Osteoblast (primary cell): ENCODE results near the gene CEP57. TPM values are rescaled to one million over a fixed set of nuclear protein-coding genes. Genes with fewer than 3 reads are reported as not detected.

Source experiments
- DNase-seq: peaks from one replicate; pipeline ENCODE4 v3.0.0; 2011; ENCODE audit warnings: low spot score, mixed read lengths; ENCODE audit not compliant: insufficient read length; ENCODE audit errors: missing footprints
- H2AFZ ChIP-seq: 2 replicates; pipeline ENCODE4 v1.6.0; 2011; ENCODE audit warnings: mild to moderate bottlenecking, low read length
- H3K27ac ChIP-seq: 2 replicates; pipeline ENCODE4 v1.5.1; 2011; ENCODE audit warnings: mild to moderate bottlenecking, low read depth, low read length, moderate library complexity
- H3K27me3 ChIP-seq: 2 replicates; pipeline ENCODE4 v1.6.0; 2012; ENCODE audit warnings: mild to moderate bottlenecking, control low read depth, inconsistent platforms, low read length, moderate library complexity; ENCODE audit not compliant: insufficient read depth
- H3K36me3 ChIP-seq: 2 replicates; pipeline ENCODE4 v1.5.1; 2011; ENCODE audit warnings: mild to moderate bottlenecking, low read length, control low read depth, moderate library complexity; ENCODE audit not compliant: insufficient read depth
- H3K4me1 ChIP-seq: 2 replicates; pipeline ENCODE4 v1.5.1; 2011; ENCODE audit warnings: mild to moderate bottlenecking, low read length, control low read depth, moderate library complexity; ENCODE audit not compliant: insufficient read depth
- H3K4me2 ChIP-seq: 2 replicates; pipeline ENCODE4 v1.6.0; 2011; ENCODE audit warnings: mild to moderate bottlenecking, low read length; ENCODE audit not compliant: insufficient read depth
- H3K4me3 ChIP-seq: fragments of 200-600 bp; sonication (generic); 3 replicates; pipeline ENCODE4 v1.5.1; 2012; ENCODE audit warnings: mild to moderate bottlenecking, low read length, inconsistent platforms; ENCODE audit not compliant: insufficient read depth
- H3K79me2 ChIP-seq: 2 replicates; pipeline ENCODE4 v1.6.0; 2012; ENCODE audit warnings: mild to moderate bottlenecking, low read length, control low read depth, inconsistent platforms; ENCODE audit not compliant: insufficient read depth
- H3K9me3 ChIP-seq: 2 replicates; pipeline ENCODE4 v1.5.1; 2011; ENCODE audit warnings: low read depth, low read length, control low read depth
- H4K20me1 ChIP-seq: 2 replicates; pipeline ENCODE4 v1.6.0; 2012; ENCODE audit warnings: mild to moderate bottlenecking, low read length, control low read depth; ENCODE audit not compliant: insufficient read depth
- total RNA-seq: library from RNA; depleted of rRNA; stranded (reverse); fragments of >200 nt; gene quantifications from 2 replicates; pipeline ENCODE4 v1.2.3, GENCODE V29; 2012
- TF ChIP-seq, protein P1 (sequence below): IDR thresholded peaks from 2 replicates; pipeline ENCODE4 v1.5.1; 2011; ENCODE audit warnings: mild to moderate bottlenecking, low read depth, low read length, moderate library complexity; ENCODE audit errors: extremely low read depth

Gene CEP57
- total RNA-seq, 1 donor = 42.7 TPM

DNA sequence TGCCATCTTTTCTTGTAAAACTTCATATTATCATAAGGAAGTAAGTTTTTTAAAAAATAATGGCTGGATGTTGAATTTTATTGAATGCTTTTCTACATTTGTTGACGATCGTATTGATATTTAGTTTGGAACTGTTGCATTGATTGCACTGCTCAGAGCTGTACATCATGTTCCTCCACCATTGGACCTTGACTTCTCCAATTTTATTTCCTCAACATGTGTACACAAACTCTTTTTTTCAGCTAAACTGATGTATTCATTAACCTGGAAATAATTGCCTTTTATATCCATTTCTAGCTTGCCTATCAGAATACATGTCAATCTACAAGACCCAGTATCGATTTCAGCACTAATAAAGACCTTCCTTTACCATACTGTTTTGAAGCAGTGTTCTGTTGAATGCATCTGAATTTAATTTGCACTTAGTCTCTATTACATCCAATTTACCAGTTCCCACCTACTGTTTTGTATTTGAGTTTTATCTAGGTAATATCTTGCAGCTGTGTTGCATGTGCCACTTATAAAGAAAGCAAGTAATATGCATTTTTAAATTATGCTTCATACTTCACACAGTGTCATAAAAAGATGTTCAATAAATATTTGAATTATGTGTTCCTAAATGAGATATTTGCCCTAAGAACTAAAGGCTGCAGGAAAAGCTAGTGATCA, 5.5 kb downstream of the CEP57 start:
- Histone ChIP-seq H4K20me1 (peaks cover 3% of the 10 kb centered on the region), H3K4me3 (no peak overlapping the region), H3K4me2 (no peak overlapping the region), H3K27ac (no peak overlapping the region), H3K79me2 (peaks cover 61% of the 10 kb centered on the region), H2AFZ (no peak overlapping the region), H3K9me3 (no peaks in the 10 kb centered on the region), H3K4me1 (peaks cover 8% of the 10 kb centered on the region), H3K36me3 (peaks cover 9% of the 10 kb centered on the region), H3K27me3 (no peaks in the 10 kb centered on the region)
- no peak for DNase-seq
- TF ChIP-seq, protein P1, sequence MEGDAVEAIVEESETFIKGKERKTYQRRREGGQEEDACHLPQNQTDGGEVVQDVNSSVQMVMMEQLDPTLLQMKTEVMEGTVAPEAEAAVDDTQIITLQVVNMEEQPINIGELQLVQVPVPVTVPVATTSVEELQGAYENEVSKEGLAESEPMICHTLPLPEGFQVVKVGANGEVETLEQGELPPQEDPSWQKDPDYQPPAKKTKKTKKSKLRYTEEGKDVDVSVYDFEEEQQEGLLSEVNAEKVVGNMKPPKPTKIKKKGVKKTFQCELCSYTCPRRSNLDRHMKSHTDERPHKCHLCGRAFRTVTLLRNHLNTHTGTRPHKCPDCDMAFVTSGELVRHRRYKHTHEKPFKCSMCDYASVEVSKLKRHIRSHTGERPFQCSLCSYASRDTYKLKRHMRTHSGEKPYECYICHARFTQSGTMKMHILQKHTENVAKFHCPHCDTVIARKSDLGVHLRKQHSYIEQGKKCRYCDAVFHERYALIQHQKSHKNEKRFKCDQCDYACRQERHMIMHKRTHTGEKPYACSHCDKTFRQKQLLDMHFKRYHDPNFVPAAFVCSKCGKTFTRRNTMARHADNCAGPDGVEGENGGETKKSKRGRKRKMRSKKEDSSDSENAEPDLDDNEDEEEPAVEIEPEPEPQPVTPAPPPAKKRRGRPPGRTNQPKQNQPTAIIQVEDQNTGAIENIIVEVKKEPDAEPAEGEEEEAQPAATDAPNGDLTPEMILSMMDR = no peak

DNA sequence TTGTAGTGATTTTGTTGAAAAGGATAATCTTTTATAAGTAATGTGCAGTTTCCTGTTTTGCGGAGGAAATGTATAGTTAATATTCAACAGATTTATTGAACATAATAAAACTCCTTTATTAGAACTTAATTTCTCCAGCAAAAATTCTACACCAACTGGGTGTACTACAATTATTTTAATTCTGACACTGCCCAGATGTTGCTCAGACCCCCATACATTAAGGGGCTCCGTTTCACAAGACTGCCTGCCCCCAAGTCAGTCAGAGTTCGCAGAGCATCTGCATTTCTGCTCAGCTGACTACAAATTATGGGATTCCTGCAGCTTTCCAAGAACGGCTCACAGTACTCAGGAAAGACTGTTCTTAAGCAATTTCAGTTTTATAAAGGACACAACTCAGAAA, 6.2 kb downstream of the CEP57 start:
- no peak overlapping the region for H3K27ac ChIP-seq
- H4K20me1 ChIP-seq = peaks cover 3% of the 10 kb centered on the region
- no peak for DNase-seq
- no peak overlapping the region for H3K4me2 ChIP-seq
- peaks cover 55% of the 10 kb centered on the region for H3K79me2 ChIP-seq
- no peak overlapping the region for H2AFZ ChIP-seq
- H3K4me3 ChIP-seq = no peak overlapping the region
- H3K9me3 ChIP-seq = no peaks in the 10 kb centered on the region
- peaks cover 9% of the 10 kb centered on the region for H3K36me3 ChIP-seq
- H3K4me1 ChIP-seq = peaks cover 4% of the 10 kb centered on the region
- TF ChIP-seq, protein P1 = no peak
- no peaks in the 10 kb centered on the region for H3K27me3 ChIP-seq

DNA sequence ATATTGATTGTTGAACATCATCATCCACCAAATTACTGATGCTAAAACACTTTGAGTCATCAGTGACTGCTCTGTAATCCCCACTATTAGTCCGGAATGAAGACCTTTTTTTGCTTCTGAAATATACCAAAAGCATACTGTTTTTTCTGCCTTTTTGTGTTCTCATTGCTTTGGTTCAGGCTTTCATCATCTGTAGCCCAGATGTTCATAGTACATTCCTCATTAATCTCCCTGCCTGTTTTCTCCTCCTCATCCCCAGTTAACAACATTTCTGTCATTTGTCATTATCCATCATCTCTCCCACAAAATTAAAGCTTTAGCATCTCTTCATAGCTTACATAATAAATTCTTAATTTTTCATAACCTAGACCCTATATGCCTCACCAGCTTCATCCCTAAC, 9.2 kb downstream of the CEP57 start:
- Histone ChIP-seq H3K79me2 (peaks cover 28% of the 10 kb centered on the region), H3K4me1 (no peaks in the 10 kb centered on the region), H3K9me3 (no peaks in the 10 kb centered on the region), H3K27ac (no peak overlapping the region), H3K4me2 (no peak overlapping the region), H2AFZ (no peak overlapping the region), H3K27me3 (no peaks in the 10 kb centered on the region), H3K36me3 (peaks cover 9% of the 10 kb centered on the region), H3K4me3 (no peak overlapping the region), H4K20me1 (peaks cover 3% of the 10 kb centered on the region)
- no peak for DNase-seq
- TF ChIP-seq, protein P1 = no peak

DNA sequence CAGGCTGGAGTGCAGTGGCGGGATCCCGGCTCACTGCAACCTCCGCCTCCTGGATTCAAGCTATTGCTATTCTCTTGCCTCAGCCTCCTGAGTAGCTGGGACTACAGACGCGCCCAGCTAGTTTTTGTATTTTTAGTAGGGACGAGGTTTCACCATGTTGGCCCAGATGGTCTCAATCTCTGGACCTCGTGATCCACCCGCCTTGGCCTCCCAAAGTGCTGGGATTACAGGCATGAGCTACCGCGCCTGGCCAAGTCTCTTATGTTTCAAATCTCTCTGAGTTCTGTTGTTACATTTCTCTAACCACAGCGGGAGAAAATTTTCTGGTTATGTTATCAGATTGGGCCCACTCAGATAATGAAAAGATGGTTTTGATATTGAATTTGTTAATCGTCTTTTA, 10.1 kb downstream of the CEP57 start:
- DNase-seq = no peak
- TF ChIP-seq, protein P1 = no peak
- no peak overlapping the region for H2AFZ ChIP-seq

More for the DNA sequence above, 10.1 kb downstream of the CEP57 start:
- H4K20me1 ChIP-seq = peaks cover 3% of the 10 kb centered on the region
- peaks cover 21% of the 10 kb centered on the region for H3K79me2 ChIP-seq
- no peak overlapping the region for H3K27ac ChIP-seq
- peaks cover 9% of the 10 kb centered on the region for H3K36me3 ChIP-seq
- no peak overlapping the region for H3K4me3 ChIP-seq
- H3K27me3 ChIP-seq = no peaks in the 10 kb centered on the region
- H3K4me2 ChIP-seq = no peak overlapping the region
- H3K4me1 ChIP-seq = no peaks in the 10 kb centered on the region
- H3K9me3 ChIP-seq = no peaks in the 10 kb centered on the region
